ENCODE results near the gene RPS5.
"Not testable (repeated sequence)": the region's sequence is repeated elsewhere in the genome, so short reads cannot be mapped to it uniquely, and the experiment has no call there.

RPS5 gene

GRCh38 chr19:58403920-58404478, 16.9 kb downstream of the RPS5 start:
- not testable (repeated sequence) for DNase-seq (ENCODE audit: low read depth in 1 of 2, low spot score in 1 of 2)

- DNase-seq (ENCODE audit: low read depth in 1 of 2, low spot score in 1 of 2) = no peak
These were observed 20.0 kb downstream of the RPS5 start for GRCh38 chr19:58406818-58407657.

- DNase-seq (ENCODE audit: low read depth in 1 of 2, low spot score in 1 of 2) = no peak
These were observed 20.6 kb downstream of the RPS5 start for GRCh38 chr19:58407658-58408151.

- DNase-seq (ENCODE audit: low read depth in 1 of 2, low spot score in 1 of 2) = peak; percentile 90 to 93
These were observed 21.3 kb downstream of the RPS5 start, which contains the start of gene ZNF584 for GRCh38 chr19:58408152-58409009. Gene ZNF584, plus strand, starts transcription at chr19:58408649. Its CDS starts 499 bp downstream, at chr19:58409148.

GRCh38 chr19:58409010-58409790, 22.1 kb downstream of the RPS5 start:
- no peak for DNase-seq (ENCODE audit: low read depth in 1 of 2, low spot score in 1 of 2)

DNA sequence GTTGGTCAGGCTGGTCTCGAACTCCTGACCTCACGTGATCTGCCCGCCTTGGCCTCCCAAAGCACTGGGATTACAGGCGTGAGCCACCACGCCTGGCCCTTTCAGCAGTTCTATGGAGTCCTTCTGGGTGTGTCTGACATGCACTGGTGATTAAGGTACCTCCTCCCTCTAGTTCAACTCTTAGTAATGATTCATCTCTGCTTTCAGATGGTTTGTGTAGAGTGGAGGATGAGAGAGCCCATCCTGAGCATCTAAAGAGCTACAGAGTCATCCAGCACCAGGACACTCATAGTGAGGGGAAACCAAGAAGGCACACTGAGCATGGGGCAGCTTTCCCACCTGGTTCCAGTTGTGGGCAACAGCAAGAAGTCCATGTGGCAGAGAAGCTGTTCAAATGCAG, 29.5 kb downstream of the RPS5 start:
- DNase-seq (ENCODE audit: low read depth in 1 of 2, low spot score in 1 of 2) = no peak

GRCh38 chr19:58417071-58417470, 30.0 kb downstream of the RPS5 start:
- no peak for DNase-seq (ENCODE audit: low read depth in 1 of 2, low spot score in 1 of 2)

GRCh38 chr19:58428617-58429016, 41.5 kb downstream of the RPS5 start:
- DNase-seq (ENCODE audit: low read depth in 1 of 2, low spot score in 1 of 2) = no peak

- DNase-seq (ENCODE audit: low read depth in 1 of 2, low spot score in 1 of 2) = no peak
These were observed 42.7 kb downstream of the RPS5 start for GRCh38 chr19:58429745-58430144.

DNA sequence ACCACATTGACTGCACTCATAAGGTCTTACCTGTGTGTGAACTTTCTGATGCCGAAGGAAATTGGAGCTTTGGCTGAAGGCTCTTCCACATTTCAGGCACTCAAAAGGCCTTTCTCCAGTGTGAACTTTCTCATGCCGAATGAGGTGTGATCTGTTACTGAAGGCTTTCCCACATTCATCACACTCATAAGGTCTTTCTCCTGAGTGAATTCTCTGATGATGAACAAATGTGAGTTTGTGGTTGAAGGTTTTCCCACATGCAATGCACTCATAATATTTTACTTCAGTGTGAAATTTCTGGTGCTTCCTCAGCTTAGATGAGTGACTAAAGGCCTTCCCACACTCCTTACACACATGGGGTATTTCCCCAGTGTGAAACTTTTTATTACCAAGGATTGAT, 47.1 kb downstream of the RPS5 start:
- DNase-seq (ENCODE audit: low read depth in 1 of 2, low spot score in 1 of 2) = no peak

DNA sequence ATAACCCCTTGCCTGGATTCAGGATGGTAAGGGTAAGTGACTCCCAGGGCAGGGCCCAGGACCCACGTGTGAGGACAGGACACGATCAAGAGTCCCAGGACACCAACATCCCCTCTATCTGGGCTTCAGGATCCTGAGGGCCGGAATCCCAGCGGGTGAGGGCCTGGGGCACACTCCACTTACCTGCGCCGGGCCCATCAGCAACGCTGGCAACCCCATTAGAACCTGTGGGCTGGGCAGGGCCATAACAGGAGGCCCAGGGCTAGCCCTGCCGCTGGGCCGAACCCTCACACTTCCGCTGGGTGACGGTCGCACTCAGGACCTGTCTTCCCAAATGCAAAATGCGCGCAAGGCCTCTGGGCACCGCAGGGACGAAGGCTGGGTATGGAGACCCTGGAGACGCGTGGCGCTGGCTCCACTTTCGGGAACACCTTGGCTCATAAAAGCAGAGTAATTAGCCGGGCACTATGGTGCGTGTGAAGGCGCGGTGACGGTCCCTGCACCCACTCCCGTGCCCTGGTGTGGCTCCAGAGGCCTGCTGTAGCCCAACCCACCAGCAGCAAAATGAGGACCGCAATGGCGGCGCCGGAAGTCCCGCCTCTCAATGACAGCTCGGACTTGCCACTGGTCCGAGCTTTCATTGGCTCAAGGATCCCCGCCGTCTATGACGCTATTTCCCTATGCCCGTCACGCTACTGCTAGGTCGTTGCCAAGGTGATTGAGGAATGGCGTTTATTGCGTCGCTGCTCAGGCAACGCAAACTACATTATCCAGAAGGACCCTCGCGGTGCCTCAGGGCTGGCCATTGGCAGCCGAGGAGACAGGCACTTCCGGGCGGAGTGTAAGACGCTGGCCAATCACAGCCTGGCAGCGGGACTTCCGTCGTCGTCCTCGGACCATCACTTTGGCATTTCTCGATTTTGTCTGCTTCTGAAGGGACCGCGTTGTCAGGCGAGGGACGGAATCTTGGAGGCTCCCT, 52.8 kb downstream of the RPS5 start, which contains the start of gene ZNF132:
TSS of gene ZNF132 (minus strand) at position 578 of the 979 bp plus-strand sequence. CDS start at position 246, 332 bp downstream.
- peak; percentile 78 to 96 for DNase-seq (ENCODE audit: low read depth in 1 of 2, low spot score in 1 of 2)

GRCh38 chr19:58440556-58440955, 53.5 kb downstream of the RPS5 start:
- DNase-seq (ENCODE audit: low read depth in 1 of 2, low spot score in 1 of 2) = no peak

DNA sequence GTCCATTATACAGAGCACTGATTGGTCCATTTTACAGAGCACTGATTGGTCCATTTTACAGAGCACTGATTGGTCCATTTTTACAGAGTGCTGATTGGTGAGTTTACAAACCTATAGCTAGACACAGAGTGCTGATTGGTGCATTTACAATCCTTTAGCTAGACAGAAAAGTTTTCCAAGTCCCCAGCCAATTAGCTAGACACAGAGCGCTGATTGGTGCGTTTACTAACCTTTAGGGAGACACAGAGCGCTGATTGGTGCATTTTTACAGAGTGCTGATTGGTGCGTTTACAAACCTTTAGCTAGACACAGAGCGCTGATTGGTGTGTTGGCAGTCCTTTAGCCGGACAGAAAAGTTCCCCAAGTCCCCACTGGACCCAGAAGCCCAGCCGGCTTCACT, 55.9 kb downstream of the RPS5 start:
- DNase-seq (ENCODE audit: low read depth in 1 of 2, low spot score in 1 of 2) = not testable (repeated sequence)

Data from activated CD4-positive, alpha-beta T cell treated with anti-CD3 and anti-CD28 coated beads, Interleukin-2, amount 50 U/mL, for 24 hours (primary cell).